Middle frontal gyrus (tissue), 1 donor: ENCODE measurements around the gene DLX6.

ENCODE experiments used
- DNase-seq: peaks from one replicate; pipeline ENCODE4 v3.0.0-alpha.2; 2015; ENCODE audit warnings: low spot score; ENCODE audit errors: extremely low spot score

The DLX6 gene

GRCh38 chr7:97009753-97010732, 4.7 kb downstream of the DLX6 start:
- DNase-seq: no peak

- DNase-seq: no peak
Observed at GRCh38 chr7:97011104-97011503, 5.8 kb downstream of the DLX6 start.

DNA sequence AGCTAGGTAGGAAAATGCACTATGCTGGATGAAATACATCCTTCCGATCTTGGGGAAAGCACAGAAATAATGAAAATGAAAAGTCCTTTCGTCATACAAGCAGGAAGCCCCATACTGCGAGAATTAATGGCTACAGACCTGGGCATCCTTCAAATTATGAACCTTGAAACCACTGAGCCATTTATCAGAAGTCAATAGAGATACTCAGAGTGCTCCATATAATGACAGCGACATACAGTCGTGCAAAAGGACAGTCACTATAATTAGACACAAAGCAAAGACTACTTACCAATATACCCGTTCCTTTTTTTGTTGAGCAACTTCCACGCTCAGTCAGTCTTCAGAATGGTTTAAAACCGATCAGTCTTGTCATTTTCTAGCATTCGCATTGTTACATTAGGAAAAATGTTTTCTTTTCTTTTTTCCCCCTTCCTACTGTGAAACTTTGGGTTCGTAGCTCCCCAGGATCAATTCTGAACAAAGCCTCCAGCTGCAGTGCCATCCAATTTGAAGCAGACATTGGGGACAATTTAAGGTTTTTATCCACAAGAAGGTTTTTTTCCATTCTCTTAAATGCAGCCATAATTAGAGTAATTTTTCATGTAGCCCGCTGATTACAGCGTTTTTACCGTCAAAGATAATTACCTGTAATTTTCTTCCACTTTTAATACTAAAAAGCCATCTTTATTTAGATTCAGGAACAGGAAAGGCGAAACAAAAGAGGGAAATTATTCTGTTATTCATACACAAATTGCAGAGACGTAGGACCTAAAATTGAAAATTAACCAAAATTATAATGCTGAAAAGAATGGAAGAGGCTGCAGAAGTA, 6.4 kb downstream of the DLX6 start:
- no peak for DNase-seq

DNA sequence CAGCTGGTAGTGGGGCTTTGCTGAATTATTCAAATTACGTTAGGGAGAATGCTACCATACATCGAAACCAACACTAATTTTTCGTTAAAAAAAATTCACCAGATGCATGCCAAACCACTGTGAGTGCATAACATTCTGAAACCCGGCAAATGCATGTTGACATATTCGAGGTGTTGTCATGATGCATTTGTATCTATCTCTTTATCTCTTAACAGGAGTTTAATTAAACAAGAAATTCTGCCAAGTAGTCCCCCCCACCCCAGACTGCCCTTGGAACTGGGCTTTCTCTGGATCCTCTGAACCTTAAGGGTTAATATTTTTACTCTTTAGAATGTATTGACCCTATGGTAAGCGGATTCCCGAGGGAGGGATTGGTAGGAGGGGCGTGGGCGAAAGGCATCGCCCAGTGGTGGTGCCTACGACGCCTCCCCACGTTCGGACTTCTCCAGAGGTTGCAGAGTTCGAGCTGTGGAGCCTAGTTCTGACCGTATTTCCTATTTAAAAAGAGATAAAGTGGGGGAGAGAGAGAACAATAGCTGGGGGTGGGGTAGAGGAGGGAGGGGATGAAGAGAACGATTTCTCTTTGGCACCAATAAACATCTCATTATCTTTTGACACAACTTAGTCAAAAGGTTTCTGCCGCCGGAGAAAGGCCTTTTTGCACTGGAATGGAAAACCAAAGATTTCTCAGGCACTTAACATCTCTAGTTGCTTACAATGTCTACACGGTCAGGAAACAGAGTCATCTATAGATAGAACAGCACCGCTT, 7.2 kb downstream of the DLX6 start:
- no peak for DNase-seq

- DNase-seq: no peak
Observed at GRCh38 chr7:97013134-97013844, 7.9 kb downstream of the DLX6 start.

GRCh38 chr7:97013845-97014134, 8.4 kb downstream of the DLX6 start:
- DNase-seq: no peak

DNA sequence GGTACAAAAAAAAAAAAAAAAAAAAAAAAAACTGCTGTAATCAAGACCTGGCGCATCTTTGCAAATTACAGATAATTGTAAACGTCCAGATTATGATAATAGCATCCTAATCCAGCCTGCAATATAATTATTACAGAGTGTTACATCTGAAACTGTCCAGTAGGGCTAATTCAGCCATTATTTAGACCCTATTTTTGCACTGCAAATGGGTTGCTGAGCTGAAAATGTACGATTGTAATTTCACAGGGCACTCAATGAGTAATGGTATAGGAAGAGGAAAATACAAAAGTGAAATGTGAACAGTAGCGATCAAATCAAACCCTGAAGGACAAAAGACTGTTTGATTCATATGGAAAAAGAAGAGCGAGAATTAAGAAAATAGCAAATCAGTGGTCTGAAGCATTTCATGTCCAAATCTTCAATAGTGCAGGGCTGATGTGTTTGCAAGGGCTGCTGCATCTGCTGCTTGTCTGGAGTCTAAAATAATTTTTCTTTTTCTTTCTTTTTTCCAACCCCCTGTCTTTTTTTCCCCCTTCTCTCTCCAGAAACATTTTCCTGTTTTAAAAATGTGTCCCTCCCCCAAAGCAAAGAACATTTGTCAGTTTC, 8.9 kb downstream of the DLX6 start:
- DNase-seq: no peak

DNA sequence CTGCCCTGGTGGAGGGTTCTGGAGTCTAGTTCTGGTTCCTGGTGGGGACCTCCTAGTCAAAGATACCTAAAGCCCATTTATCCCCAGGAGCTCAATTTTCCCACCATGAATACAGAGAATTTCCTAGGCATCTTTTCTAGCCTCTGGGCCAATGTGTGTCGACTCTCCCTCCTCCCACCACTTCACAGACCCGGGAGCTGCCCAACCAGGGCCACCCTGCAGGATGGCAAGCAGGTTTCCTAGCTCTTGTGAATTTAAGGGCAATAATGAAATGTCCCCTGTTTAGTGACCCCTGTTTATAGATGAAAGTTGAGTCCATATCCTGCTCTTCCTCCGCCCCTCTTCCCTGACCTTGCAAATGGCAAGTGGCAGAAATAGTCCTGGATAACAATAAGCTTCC, 9.9 kb downstream of the DLX6 start:
- DNase-seq: no peak

DNA sequence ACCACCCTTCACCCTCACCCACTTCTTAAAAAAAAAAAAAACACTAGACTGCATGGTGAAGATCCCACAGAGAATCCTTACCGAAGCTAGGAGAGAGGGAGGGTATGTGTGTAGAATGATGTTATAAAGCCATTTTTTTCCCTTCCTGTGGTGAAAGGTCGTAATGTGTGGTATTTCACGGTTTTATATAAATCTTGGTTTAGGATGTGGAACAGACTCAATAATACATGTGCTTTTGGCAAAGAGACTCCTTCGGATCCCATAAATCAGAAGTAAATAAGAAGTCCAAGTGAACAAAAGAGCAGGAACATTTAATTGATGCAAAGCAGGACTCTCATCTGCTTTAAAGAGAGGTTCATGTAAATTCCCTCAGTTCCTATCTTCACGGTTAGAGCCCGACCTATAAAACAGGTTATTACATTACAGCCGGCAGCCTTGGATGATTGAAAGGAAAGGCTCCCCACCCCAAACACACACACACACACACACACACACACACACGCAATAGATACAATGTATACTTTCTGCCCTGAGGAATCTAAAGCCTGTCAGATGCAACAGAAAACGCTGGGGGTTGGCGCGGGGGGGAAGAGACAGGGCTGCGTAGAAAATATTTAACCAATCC, 10.5 kb downstream of the DLX6 start:
- no peak for DNase-seq

- DNase-seq: no peak
Observed at GRCh38 chr7:97016381-97017191, 11.2 kb downstream of the DLX6 start.

GRCh38 chr7:97017192-97018125, 12.1 kb downstream of the DLX6 start:
- no peak for DNase-seq

DNA sequence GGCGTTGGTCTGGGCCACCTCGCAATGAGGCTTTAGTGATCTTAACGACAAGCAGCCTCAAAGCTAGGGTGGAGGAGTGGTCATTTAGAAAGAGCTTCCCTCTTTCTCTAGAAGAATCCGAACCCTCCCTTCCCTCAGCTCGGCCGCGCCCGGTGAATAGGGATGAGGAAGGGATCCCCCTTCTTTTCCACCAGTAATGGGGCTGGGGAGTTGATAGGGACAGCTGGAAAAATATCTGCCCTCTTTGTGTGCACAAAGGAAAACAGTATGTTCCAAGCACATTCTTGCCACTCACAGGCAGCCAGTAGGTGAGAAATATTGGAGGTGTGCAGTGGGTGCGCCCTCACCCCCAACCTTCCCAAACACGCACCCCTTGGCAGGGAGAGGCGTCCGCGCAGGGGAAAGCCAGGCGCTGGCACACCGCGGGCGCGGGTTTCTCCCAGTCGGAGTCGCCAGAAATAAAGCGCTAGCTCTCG, 12.8 kb downstream of the DLX6 start:
- DNase-seq: no peak

- DNase-seq: no peak
Observed at GRCh38 chr7:97018791-97019531, 13.6 kb downstream of the DLX6 start.

- no peak for DNase-seq
Observed at GRCh38 chr7:97019710-97020225, 14.4 kb downstream of the DLX6 start.

- no peak for DNase-seq
Observed at GRCh38 chr7:97020601-97020995, 15.2 kb downstream of the DLX6 start.

GRCh38 chr7:97020996-97021746, 15.8 kb downstream of the DLX6 start:
- no peak for DNase-seq
